ENCODE results near the gene LRRC74B.
"Not testable (repeated sequence)": the region's sequence is repeated elsewhere in the genome, so short reads cannot be mapped to it uniquely, and the experiment has no call there.

LRRC74B gene

GRCh38 chr22:21054046-21054713, 8.4 kb downstream of the LRRC74B start:
- DNase-seq (ENCODE audit: low spot score) = no peak

GRCh38 chr22:21054714-21055563, 9.2 kb downstream of the LRRC74B start:
- DNase-seq (ENCODE audit: low spot score) = no peak

GRCh38 chr22:21055564-21055834, 9.8 kb downstream of the LRRC74B start:
- DNase-seq (ENCODE audit: low spot score) = no peak

GRCh38 chr22:21055880-21056319, 10.2 kb downstream of the LRRC74B start:
- no peak for DNase-seq (ENCODE audit: low spot score)

DNA sequence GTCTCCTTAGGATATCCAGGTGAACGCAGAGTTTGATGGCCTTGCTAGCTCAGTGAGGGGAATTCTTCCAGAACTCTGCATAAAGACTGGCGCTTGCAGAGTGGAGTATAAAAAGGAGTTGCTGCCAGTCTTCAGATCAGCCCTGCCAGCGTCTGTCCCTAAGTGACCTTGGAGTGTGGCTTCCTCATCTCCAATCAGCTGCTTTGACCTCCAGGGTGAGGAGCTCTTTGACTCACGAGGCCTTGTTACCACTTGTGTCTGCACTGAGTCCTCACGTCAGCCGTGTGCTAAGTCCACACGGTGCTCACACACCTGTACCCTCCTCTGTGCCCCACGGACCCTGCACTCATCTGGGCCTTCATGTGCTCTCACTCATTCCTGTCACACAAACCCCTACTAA, 14.6 kb downstream of the LRRC74B start:
- DNase-seq (ENCODE audit: low spot score) = not testable (repeated sequence)

GRCh38 chr22:21061660-21062321, 16.0 kb downstream of the LRRC74B start:
- DNase-seq (ENCODE audit: low spot score) = not testable (repeated sequence)

- DNase-seq (ENCODE audit: low spot score) = not testable (repeated sequence)
These were observed 18.7 kb downstream of the LRRC74B start for GRCh38 chr22:21064425-21064824.

DNA sequence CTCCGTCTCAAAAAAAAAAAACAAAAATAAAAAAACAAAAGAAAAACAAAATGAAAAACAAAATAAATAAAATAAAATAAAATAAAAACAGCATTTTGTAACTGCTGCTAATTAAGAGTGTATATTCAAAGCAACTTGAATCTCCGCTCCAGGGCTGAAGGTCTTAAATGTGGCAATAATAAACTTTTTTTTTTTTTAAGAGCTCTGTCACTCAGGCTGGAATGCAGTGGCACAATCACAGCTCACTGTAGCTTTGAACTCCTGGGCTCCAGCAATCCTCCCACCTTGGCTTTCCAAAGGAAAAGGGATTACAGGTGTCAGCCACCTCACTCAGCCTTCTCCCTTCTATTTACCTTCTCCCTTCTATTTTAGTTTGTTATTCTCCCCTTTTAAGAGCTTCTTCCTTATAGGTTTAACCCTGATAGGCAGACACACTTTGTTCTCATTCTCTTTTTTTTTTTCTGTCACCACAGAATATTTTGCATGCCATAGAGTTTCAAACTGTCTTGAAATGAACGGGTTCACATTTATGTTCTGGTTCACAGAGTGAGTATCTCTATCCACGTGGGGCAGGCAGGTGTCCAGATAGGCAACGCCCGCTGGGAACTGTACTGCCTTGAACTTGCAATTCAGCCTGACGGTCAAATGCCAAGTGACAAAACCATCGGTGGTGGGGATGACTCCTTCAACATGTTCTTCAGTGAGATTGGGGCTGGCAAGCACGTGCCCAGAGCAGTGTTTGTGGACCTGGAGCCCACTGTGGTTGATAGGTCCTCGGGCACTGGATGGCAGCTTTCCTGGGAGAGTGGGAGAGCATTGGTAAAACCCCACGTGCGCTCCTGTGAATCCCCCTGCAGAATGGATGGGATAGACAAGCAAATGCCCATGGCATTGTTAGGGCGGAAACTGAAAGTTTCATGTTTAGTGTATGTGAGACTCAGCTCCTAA, 19.4 kb downstream of the LRRC74B start:
- DNase-seq (ENCODE audit: low spot score) = no peak

DNA sequence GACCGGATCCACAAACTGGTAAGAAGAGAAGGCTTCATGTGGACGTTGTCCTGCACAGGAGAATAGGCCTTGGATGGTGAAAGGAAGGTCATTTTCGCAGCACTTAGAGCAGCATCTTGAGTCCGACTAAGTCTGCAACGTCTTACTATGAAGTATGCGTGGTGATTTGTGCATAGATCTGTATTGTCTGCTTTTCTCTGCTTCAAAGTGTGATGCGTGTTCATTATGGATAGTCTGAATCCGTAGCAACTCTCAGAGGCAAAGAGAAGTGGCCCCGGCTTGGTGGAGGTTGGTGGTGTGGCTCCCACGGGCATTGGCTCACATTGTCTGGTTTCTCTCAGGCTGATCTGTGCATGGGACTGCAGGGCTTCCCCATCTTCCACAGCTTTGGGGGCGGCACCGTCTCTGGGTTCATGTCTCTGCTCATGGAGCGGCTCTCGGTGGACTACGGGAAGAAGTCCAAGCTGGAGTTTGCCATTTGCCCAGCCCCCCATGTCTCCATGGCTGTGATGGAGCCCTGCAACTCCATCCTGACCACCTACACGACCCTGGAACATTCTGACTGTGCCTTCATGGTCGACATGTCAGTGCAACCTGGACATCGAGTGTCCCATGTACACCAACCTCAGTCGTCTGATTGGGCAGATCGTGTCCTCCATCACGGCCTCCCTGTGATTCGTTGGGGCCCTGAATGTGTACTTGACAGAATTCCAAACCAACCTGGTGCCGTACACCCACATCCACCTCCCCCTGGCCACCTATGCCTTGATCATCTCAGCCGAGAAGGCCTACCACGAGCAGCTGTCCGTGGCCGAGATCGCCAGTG, 21.5 kb downstream of the LRRC74B start:
- DNase-seq (ENCODE audit: low spot score) = no peak

- DNase-seq (ENCODE audit: low spot score) = no peak
These were observed 22.3 kb downstream of the LRRC74B start for GRCh38 chr22:21067901-21068680.

DNA sequence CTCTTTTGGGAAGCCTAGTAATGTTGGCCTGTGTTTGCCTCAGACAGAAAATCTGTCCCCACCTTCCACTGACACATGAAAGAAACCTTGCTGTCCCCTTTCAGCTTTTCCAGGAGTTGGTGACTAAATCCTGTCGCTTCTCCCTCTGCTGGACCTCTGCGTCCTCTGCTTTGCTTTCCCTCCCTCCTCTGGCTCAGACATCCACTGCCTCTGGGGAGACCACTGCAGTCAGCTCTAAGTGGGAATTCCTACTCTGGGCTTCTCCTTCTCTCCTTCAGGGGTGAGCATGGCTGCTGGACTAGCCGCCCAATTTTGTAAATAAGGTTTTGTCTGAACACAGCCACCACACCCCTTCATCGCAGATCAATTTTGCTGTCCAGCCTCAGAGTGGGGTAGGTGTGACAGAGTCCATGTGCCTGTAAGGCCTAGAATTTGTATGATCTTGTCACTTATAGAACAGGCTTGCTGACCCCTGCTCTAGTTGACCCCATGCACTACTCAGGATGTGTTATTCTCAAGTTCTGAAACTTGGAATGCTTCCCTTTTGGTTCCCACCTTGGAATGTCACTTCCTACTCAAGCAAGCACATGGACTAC, 23.0 kb downstream of the LRRC74B start:
- no peak for DNase-seq (ENCODE audit: low spot score)

GRCh38 chr22:21069375-21069774, 23.6 kb downstream of the LRRC74B start:
- no peak for DNase-seq (ENCODE audit: low spot score)

DNA sequence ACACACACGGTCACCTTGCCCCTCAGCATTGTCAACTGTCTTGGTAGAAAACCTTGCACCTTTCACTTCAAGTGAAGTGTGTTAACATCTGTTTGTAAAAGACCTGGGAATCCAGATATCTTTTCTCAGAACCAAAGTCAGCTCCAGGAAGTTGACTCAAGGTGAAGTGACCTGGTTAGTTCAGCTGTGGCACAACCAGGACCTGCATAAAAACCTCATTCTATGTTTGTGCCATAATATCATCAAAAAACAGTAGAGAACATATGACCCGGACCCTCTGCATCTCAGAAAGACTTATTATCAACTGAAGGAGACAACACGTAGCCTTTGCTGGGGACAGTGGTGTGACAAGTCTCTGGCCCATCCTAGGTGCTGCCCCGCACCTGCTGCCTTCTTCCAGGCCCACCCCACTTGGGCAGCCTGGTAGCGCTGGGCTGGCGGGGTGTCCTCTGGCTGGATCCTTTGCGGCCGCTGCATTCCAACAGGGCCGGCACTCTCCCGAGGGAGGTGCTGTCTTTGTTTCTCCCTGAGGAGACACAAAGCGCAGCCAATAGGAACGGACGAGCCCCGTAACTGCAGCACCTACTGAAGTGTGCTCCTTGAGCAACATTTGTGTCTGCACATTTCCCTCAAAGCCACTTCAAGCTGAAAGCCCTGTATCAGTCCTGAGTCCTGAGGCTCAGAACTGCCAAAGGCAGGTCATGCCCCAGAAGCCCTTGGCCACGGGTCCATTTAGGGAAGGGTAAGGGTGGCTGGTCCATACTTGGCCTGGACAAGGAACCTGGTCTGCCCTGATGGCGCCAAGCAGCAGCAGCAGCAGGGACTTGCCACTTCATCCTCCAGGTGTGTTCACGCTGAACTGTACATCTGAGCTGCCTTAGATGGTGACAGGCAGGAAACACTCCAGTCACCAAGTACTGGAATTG, 25.2 kb downstream of the LRRC74B start:
- DNase-seq (ENCODE audit: low spot score) = no peak

DNA sequence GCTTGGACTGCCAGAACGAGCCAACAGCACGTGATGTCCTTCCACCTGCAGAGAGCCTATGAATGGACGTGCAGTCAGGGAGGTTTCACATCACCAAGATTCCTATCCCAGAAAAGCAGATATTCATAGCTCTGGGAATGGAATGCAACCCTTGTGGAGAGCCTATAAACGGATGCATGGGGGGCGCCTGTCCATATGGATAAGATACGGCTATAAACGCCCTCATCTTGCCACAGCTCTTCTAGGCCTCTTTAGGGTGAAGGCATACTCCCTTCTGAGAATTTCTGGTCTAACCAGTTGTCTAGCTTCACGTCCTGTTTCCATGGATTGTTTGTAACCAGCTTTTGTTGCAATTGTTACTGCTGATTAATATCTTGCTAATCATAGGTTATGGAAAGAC, 26.1 kb downstream of the LRRC74B start:
- not testable (repeated sequence) for DNase-seq (ENCODE audit: low spot score)

GRCh38 chr22:21073023-21073422, 27.3 kb downstream of the LRRC74B start:
- no peak for DNase-seq (ENCODE audit: low spot score)

GRCh38 chr22:21073482-21073881, 27.7 kb downstream of the LRRC74B start:
- no peak for DNase-seq (ENCODE audit: low spot score)

DNA sequence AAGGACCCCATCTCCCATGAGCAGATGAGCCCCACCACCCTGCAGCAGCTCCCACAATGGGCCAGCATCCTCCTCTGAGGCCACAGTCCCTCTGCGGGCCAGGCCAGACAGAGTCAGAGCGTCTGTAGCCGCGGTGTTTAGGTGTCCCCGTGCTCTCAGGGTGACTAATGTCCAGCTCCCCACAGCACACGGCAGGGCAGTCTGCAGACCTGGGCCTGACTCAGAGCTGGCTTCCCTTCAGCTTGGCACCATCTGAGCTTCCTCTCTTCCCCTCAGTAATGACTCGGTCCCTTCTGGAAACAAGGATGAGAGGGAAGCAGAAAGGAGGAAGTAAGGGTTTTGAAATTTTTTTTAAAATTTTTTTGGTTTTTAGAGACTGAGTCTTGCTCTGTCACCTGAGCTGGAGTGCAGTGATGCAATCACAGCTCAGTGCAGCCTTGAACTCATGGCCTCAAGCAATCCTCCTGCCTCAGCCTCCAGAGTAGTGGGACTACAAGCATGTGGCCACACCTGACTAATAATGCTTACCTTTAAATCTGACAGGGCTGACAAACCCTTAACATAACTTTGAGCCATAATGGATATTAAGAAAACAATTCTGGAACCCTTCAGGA, 28.5 kb downstream of the LRRC74B start:
- DNase-seq (ENCODE audit: low spot score) = no peak

Measured in SK-N-DZ (cell line).